ENCODE results near the gene LRRFIP2. TPM values are rescaled to one million over a fixed set of nuclear protein-coding genes. Genes with fewer than 3 reads are reported as not detected.

LRRFIP2 gene
- total RNA-seq, 1 donor from 2014 or later, result 135 TPM

Other genes with a start within 250 kb of the LRRFIP2 start
- 6.3 TPM for gene TRANK1, start 229.5 kb downstream of the LRRFIP2 start, total RNA-seq
- gene EPM2AIP1, start 181.5 kb downstream of the LRRFIP2 start, total RNA-seq, result 22.1 TPM
- 46.9 TPM for gene MLH1, start 181.1 kb downstream of the LRRFIP2 start, total RNA-seq
- 200 TPM for gene GOLGA4, start 68.7 kb upstream of the LRRFIP2 start, total RNA-seq